Stimulated activated CD4-positive, alpha-beta T cell treated with anti-CD3 and anti-CD28 coated beads, TNF-alpha, amount 100 ng/mL, for 1 hour (primary cell): ENCODE data around the gene GMPPB.
"Not testable (repeated sequence)": the region's sequence is repeated elsewhere in the genome, so short reads cannot be mapped to it uniquely, and the experiment has no call there.

Source experiments
- DNase-seq, 3 donors: peaks; one replicate each; pipeline ENCODE4 v3.0.0-alpha.2; 2020; ENCODE audit warnings: low read depth in 3 of 3, low spot score in 1 of 3

The GMPPB gene

GRCh38 chr3:49714728-49715550 lies 8.8 kb downstream of the GMPPB start:
- DNase-seq, result no peak

DNA sequence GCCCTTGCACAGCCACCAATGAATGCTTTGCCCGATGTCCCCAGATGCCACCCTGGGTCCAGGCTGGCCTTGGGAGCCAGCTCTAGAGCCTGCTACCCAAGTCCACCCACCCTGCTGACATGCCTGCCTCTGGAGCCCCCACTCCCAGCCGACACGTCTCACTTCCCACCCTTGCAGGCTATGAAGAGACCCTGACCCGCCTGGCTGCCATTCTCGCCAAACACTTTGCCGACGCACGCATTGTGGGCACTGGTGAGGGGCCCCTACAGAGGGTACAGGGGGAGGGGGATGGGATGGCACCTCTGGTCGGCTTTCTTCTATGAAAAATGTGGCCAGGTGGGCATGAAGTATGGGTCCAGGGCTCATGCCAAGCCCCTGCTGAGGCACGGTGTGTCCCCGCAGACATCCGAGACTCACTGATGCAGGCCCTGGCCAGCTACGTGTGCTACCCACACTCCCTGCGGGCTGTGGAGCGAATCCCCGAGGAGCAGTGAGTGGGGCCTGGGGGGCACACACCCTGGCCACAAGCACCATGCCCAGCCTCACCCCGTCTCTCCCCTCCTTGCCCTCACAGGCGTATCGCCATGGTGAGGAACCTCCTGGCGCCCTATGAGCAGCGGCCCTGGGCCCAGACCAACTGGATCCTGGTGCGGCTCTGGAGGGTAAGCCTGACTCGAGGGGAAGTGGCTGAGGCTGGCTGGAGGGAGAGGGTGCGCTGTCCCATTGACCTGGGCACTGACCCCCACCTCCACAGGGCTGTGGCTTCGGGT lies 10.2 kb downstream of the GMPPB start:
- no peak for DNase-seq

- DNase-seq, result no peak
Measured at GRCh38 chr3:49712631-49713317, 11.0 kb downstream of the GMPPB start.

- no peak for DNase-seq
Measured at GRCh38 chr3:49712166-49712565, 11.6 kb downstream of the GMPPB start.

- no peak for DNase-seq
Measured at GRCh38 chr3:49711489-49711888, 12.3 kb downstream of the GMPPB start.

GRCh38 chr3:49709852-49710251 lies 13.9 kb downstream of the GMPPB start:
- no peak for DNase-seq

DNA sequence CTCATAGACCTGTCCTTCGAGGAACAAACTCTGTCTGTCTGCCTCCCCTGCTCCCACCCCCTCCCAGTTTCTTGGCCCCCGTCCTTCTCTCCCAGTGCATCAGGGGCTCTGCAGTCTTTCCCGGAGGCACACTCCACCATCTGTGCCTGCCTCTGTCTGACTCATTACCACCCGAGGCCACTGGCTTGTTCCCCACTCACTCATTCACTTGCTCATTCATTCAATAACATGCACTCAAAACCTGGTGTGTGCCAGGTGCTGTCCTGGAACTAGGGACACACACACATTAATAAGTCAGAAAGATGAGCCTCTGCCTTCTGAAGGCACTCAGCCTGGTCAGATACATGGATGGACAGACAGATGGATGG lies 16.7 kb downstream of the GMPPB start:
- no peak for DNase-seq

DNA sequence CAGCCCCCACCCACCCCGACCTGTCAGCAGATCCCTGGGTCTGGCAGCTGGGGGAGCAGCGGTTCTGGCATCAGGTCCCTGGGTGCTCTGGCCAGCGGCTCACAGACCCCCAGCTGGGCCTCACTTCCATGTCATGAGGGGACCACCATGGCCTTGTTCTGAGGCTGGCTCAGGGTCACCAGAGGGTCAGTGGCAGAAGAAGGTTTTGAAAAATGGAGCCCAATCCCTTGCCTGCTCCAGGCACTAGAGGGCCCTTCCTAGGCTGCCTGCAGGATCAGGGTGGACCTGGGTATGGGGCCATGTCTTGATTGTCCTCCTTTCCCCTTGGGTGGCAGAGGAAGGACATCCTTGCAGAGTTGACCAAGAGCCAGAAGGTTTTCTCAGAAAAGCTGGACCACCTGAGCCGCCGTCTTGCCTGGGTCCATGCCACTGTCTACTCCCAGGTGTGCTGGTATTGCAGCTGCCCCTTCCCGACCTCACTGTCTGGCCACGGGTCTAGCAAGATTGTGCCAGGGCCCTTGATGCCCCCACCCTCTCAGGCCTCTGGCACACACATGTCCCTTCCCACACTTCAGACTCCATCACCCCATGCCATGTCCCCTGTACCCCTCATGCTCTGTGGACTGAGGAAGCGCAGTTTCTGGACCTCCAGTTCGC lies 17.2 kb downstream of the GMPPB start:
- no peak for DNase-seq

DNA sequence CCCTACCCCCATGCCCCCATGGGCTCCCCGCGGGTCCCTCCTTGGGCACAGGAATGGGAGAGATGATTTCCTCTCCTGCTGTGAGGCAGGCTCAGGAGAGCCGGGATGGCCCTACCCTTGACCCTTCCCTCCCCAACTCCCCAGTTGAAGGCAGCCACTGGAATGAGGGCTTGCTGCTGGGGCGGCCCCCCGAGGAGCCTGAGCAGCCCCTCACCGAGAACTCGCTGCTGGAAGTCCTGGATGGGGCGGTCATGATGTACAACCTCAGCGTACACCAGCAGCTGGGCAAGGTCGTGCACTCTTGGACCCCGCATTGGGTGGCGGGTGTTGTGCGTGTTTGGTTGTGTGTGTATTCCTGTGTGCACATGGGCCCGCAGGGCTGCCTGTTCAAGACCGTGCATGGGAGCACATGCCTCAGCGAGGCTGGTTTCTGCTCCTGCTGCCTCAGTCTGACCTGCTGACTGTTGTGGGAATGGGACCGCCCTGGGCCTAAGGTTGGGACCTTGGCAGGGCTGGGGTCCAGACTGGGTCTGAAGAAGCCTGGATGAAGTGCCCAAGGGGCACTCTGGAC lies 18.3 kb downstream of the GMPPB start:
- DNase-seq, result no peak

DNA sequence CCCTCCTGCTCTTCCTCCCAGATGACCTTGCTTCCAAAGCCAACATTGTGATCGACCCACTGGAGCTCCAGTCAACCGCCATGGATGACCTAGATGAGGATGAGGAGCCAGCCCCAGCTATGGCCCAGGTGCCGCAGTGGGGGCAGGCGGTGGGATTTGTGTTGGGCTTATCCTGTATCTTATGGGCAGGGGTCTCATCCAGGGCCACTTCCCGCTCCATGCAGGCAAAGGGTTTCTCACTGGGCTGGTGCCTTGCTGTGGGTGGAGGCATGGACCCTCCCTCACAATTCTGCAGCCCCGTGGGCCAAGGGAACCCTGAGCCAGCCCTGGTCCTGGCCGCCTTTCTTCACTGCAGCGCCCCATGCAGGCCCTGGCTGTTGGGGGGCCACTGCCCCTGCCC lies 19.1 kb downstream of the GMPPB start:
- DNase-seq, result no peak

DNA sequence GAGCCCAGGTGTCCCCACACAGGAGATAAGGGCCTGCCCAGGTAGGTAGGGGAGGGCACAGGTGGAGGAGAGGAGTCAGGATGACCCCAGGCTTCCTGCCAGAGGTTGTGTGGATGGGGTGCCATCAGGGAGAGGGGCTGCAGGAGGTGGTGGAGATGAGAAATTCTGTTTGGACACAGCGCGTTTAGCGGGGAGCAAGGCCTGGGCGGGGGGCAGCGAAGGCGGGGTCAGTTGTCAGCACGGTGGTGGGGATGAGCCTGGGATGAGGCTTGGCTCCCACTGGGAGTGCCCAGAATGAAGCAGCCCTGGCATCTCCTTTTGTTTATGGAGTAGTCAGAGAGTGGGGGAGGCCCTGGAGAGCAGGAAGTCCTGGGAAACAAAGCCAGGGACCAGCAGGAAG lies 19.8 kb downstream of the GMPPB start:
- DNase-seq, result no peak

- DNase-seq, result peak in 2 of 3 donors; percentile 38 to 42
Measured at GRCh38 chr3:49703443-49703927, 20.3 kb downstream of the GMPPB start.

DNA sequence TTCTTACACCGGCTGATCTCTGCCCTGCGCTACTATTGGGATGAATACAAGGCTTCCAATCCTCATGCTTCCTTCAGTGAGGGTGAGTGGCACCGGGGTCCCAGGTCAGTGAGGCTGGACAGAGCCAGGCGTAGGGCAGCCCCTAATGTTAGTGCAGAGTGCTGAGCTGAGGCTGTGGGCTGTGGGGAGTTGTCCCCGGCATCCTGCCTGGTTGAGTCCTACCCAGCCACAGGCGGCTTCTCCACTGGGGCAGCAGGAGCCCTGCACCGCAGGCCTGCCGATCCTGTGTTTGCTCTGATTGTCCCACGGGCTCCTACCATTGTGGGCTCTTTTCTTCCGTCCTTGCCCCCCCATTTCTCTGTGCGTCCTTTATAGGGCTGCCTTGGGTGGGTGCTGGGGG lies 21.1 kb downstream of the GMPPB start:
- DNase-seq, result no peak

DNA sequence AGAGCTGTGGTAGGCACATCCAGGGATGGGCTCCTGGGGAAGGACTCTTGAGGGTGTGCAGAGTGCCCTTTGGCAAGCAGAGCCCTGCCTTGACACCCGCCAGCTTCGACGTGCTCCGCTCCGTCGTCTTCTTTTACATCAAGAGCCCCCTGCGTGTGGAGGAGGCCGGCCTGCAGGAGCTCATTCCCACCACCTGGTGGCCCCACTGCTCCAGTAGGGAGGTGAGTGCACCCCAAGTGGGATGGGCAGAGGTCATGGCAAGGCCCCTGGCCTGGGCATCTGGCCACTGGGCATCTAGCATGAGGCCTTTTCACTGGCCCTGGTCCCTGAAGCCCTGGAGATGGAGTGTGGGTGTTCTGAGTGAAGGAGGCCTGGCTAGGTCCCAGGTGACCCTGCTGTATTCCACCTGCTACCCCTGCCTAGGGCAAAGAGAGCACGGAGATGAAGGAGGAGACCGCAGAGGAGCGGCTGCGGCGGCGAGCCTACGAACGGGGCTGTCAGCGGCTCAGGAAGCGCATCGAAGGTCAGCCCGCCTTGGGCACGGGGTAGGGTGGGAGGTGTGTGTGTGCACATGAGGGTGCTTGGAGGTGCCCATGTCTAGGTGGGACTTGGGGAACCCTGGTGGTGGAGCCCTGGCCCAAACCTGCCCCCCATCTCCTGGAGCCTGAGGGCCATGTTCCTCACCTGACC lies 22.2 kb downstream of the GMPPB start:
- DNase-seq, result no peak

GRCh38 chr3:49700453-49701128 lies 23.2 kb downstream of the GMPPB start:
- no peak for DNase-seq

DNA sequence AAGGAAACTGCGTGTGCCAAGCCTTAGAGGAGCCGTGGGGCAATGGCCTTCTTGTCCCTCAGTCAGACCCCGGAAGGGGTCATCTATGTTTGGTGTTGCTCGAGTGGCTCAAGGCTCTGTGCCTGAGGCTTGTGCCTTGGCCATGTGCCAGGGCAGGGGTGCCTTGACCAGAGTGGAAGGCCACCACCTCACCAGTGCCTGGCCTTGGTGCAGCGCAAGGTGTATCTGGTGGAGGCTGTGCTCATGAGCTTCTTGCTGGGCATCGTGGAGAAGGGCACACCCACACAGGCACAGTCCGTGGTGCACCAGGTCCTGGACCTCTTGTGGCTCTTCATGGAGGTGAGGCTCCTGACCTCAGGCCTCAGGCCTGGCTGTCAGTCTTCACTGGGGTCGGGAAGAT lies 23.7 kb downstream of the GMPPB start:
- DNase-seq, result no peak

DNA sequence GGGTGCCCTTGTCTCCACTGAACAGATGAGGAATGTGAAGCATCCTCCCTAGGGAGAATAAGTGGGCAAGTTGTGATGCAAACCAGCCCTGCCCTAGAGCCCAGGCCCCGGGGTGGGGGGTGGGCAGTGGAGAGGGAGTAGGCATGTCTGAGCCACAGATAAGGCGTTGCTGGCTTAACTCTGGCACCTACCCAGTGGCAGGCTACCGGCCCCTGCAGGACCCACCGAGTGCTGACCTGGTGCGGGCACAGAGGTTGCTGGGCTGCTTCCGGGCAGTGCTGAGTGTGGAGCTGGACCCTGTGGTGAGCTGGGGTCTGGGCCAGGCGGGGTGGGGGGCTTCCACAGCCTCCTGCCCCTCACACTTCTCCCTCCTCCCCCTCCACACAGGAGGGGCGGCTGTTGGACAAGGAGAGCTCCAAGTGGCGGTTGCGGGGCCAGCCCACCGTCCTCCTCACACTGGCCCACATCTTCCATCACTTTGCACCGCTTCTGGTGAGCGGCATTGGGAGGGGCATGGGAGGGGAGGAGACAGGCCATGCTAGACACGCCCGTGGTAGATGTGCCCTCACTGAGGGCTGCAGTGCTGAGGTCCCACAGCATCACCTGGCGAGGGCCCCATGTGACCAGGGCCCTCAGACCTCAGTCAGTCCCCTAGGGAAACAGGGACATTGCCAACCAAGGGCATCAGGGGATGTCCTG lies 24.3 kb downstream of the GMPPB start:
- no peak for DNase-seq

DNA sequence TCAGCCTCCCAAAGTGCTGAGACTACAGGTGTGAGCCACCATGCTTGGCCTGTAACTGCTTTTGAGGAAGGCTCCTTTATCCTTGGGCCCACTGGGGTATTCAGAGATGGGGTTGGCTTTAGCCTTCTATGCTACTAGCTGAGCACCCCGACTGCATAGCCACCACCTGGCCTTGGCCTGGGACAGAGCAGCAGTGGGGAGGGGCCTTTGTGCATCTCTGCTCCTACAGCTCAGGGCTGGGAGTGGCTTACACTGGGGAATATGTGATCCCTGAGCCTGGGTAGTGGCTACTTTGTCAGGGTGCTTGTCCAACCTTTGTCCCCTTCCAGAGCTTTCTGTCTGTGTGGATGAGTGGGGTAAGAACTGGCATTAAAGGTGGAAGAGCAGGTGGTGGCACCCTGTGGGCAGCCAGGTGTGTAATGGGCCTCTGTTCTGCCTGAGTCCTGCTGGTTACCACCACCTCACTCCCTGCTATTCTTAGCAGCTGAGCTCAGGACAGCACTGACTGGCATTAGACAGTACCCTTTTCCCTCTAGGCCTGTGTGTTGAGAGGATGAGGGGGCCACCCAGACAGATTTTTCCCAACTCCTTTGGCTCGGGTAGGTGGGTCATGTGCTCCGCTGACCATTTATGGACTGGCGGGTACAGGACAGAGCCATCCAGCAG lies 28.3 kb downstream of the GMPPB start:
- not testable (repeated sequence) for DNase-seq
